Neural progenitor cell (in vitro differentiated cells): ENCODE data around the gene DET1. TPM values are rescaled to one million over a fixed set of nuclear protein-coding genes. Genes with fewer than 3 reads are reported as not detected.

ENCODE experiments used
- DNase-seq: peaks from one replicate; pipeline ENCODE4 v3.0.0-alpha.2; 2016; ENCODE audit warnings: low spot score
- H2AFZ ChIP-seq: fragments of 200-600 bp; sonication (generic); replicated peaks from 2 replicates; pipeline ENCODE4 v1.6.1; 2016; ENCODE audit warnings: antibody characterized with exemption
- H3F3A ChIP-seq: fragments of 200-600 bp; sonication (generic); 2 replicates; pipeline ENCODE4 v1.6.1; 2016; ENCODE audit warnings: antibody characterized with exemption, low read depth
- H3K27ac ChIP-seq: fragments of 200-600 bp; sonication (generic); 2 replicates; pipeline ENCODE4 v1.5.1; 2016; ENCODE audit warnings: mild to moderate bottlenecking
- H3K27me3 ChIP-seq: fragments of 200-600 bp; sonication (generic); 2 replicates; pipeline ENCODE4 v1.6.1; 2016; ENCODE audit warnings: mild to moderate bottlenecking, moderate library complexity
- H3K36me3 ChIP-seq: fragments of 200-600 bp; sonication (generic); 2 replicates; pipeline ENCODE4 v1.5.1; 2016
- H3K4me1 ChIP-seq: fragments of 200-600 bp; sonication (generic); 2 replicates; pipeline ENCODE4 v1.6.1; 2016; ENCODE audit warnings: mixed run types
- H3K4me2 ChIP-seq: fragments of 200-600 bp; sonication (generic); 2 replicates; pipeline ENCODE4 v1.6.1; 2016
- H3K4me3 ChIP-seq: fragments of 200-600 bp; sonication (generic); 2 replicates; pipeline ENCODE4 v1.5.1; 2016
- H3K79me2 ChIP-seq: fragments of 200-600 bp; sonication (generic); 2 replicates; pipeline ENCODE4 v1.6.1; 2016; ENCODE audit warnings: low read depth
- H3K9ac ChIP-seq: fragments of 200-600 bp; sonication (generic); 2 replicates; pipeline ENCODE4 v1.6.1; 2016
- H3K9me3 ChIP-seq: fragments of 200-600 bp; sonication (generic); 2 replicates; pipeline ENCODE4 v1.5.1; 2016; ENCODE audit warnings: low read depth
- H4K20me1 ChIP-seq: fragments of 200-600 bp; sonication (generic); 2 replicates; pipeline ENCODE4 v1.6.1; 2016; ENCODE audit warnings: low read depth
- H3K27ac Mint-ChIP-seq: 3 replicates; pipeline ENCODE4 v1.8.0; 2021; ENCODE audit warnings: mixed read lengths
- H3K27me3 Mint-ChIP-seq: 2 replicates; pipeline ENCODE4 v1.8.0; 2022; ENCODE audit warnings: low read depth, mild to moderate bottlenecking, inconsistent platforms, moderate library complexity, mixed read lengths; ENCODE audit not compliant: insufficient read depth
- H3K36me3 Mint-ChIP-seq: 3 replicates; pipeline ENCODE4 v1.8.0; 2021; ENCODE audit warnings: mixed read lengths
- H3K4me1 Mint-ChIP-seq: 3 replicates; pipeline ENCODE4 v1.8.0; 2021; ENCODE audit warnings: mixed read lengths
- H3K4me3 Mint-ChIP-seq: 3 replicates; pipeline ENCODE4 v1.8.0; 2021; ENCODE audit warnings: mild to moderate bottlenecking, moderate library complexity, mixed read lengths
- H3K9me3 Mint-ChIP-seq: 3 replicates; pipeline ENCODE4 v1.8.0; 2020; ENCODE audit warnings: mixed read lengths
- CTCF ChIP-seq: fragments of 200-600 bp; sonication (generic); IDR thresholded peaks from 2 replicates; pipeline ENCODE4 v1.5.1; 2017; ENCODE audit warnings: antibody characterized with exemption, mild to moderate bottlenecking
- EZH2 ChIP-seq: fragments of 200-600 bp; sonication (generic); IDR thresholded peaks from 2 replicates; pipeline ENCODE4 v1.6.1; 2017; ENCODE audit warnings: antibody characterized with exemption, mild to moderate bottlenecking, moderate library complexity
- EZH2phosphoT487 ChIP-seq: fragments of 200-600 bp; sonication (generic); IDR thresholded peaks from 2 replicates; pipeline ENCODE4 v1.6.1; 2017; ENCODE audit warnings: antibody characterized with exemption
- total RNA-seq: library from RNA; depleted of rRNA; stranded (reverse); fragments of >200 nt; gene quantifications from 2 replicates; pipeline ENCODE4 v1.2.3, GENCODE V29; 2015; ENCODE audit warnings: low replicate concordance

DET1 gene
- total RNA-seq, 1 donor from 2014 or later: 21.3 TPM

- Histone ChIP-seq H3K4me1 (peaks cover 37% of the 10 kb centered on the region), H4K20me1 (peaks cover 16% of the 10 kb centered on the region), H2AFZ (no peak overlapping the region), H3K79me2 (no peaks in the 10 kb centered on the region), H3K4me2 (no peak overlapping the region), H3K9me3 (no peaks in the 10 kb centered on the region), H3K4me3 (no peak overlapping the region), H3K27ac (no peak overlapping the region), H3K27me3 (peaks cover 26% of the 10 kb centered on the region), H3K9ac (no peak overlapping the region), H3F3A (peaks cover 24% of the 10 kb centered on the region), H3K36me3 (no peaks in the 10 kb centered on the region)
- Mint-ChIP-seq H3K36me3 (peaks cover 2% of the 10 kb centered on the region), H3K4me3 (no peak overlapping the region), H3K27me3 (peaks cover 19% of the 10 kb centered on the region), H3K27ac (no peak overlapping the region), H3K4me1 (peaks cover 32% of the 10 kb centered on the region), H3K9me3 (no peaks in the 10 kb centered on the region)
- no peak for DNase-seq
- TF ChIP-seq EZH2 (no peak), CTCF (peak; percentile 34)
Observed at GRCh38 chr15:88487178-88487795, 59.2 kb downstream of the DET1 start.

- H4K20me1 ChIP-seq: peaks cover 16% of the 10 kb centered on the region
- peaks cover 18% of the 10 kb centered on the region for H3K27me3 Mint-ChIP-seq
- peak; percentile 88 for DNase-seq
- no peaks in the 10 kb centered on the region for H3K9me3 ChIP-seq
- H3K9me3 Mint-ChIP-seq: no peaks in the 10 kb centered on the region
- no peaks in the 10 kb centered on the region for H3K79me2 ChIP-seq
- peaks cover 39% of the 10 kb centered on the region for H3K4me1 Mint-ChIP-seq
- H3K4me2 ChIP-seq: peak overlapping the region; percentile 63
- no peak overlapping the region for H2AFZ ChIP-seq
- peaks cover 24% of the 10 kb centered on the region for H3F3A ChIP-seq
- H3K4me3 Mint-ChIP-seq: peak overlapping the region; percentile 9
- TF ChIP-seq CTCF (no peak), EZH2phosphoT487 (peak; percentile 50)
- H3K27me3 ChIP-seq: peaks cover 27% of the 10 kb centered on the region
- H3K27ac Mint-ChIP-seq: no peak overlapping the region
- H3K4me1 ChIP-seq: peaks cover 37% of the 10 kb centered on the region
- H3K36me3 Mint-ChIP-seq: peaks cover 7% of the 10 kb centered on the region
- peak overlapping the region; percentile 17 for H3K4me3 ChIP-seq
- H3K27ac ChIP-seq: no peak overlapping the region
- H3K36me3 ChIP-seq: no peaks in the 10 kb centered on the region
- H3K9ac ChIP-seq: no peak overlapping the region
Observed at GRCh38 chr15:88484682-88485331, 61.7 kb downstream of the DET1 start.

GRCh38 chr15:88482263-88482662 lies 64.2 kb downstream of the DET1 start:
- H3K27ac ChIP-seq: no peak overlapping the region
- no peak overlapping the region for H3K27ac Mint-ChIP-seq

GRCh38 chr15:88480981-88481380 lies 65.5 kb downstream of the DET1 start:
- H3K36me3 ChIP-seq: no peaks in the 10 kb centered on the region
- DNase-seq: no peak
- no peak overlapping the region for H3K27ac ChIP-seq
- H3K9ac ChIP-seq: no peak overlapping the region
- peaks cover 29% of the 10 kb centered on the region for H3K4me1 Mint-ChIP-seq
- peaks cover 20% of the 10 kb centered on the region for H3K27me3 Mint-ChIP-seq
- no peak overlapping the region for H3K4me3 Mint-ChIP-seq
- no peak overlapping the region for H3K4me3 ChIP-seq
- no peak overlapping the region for H3K27ac Mint-ChIP-seq
- no peak overlapping the region for H2AFZ ChIP-seq
- peaks cover 23% of the 10 kb centered on the region for H3K27me3 ChIP-seq
- no peaks in the 10 kb centered on the region for H3K79me2 ChIP-seq
- peaks cover 13% of the 10 kb centered on the region for H3K36me3 Mint-ChIP-seq
- TF ChIP-seq EZH2phosphoT487 (no peak), EZH2 (no peak), CTCF (no peak)
- no peaks in the 10 kb centered on the region for H3K9me3 Mint-ChIP-seq
- H3K4me2 ChIP-seq: no peak overlapping the region
- H4K20me1 ChIP-seq: peaks cover 11% of the 10 kb centered on the region
- H3F3A ChIP-seq: peaks cover 27% of the 10 kb centered on the region
- H3K4me1 ChIP-seq: peaks cover 24% of the 10 kb centered on the region
- H3K9me3 ChIP-seq: no peaks in the 10 kb centered on the region

More at GRCh38 chr15:88482263-88482662, 64.2 kb downstream of the DET1 start:
- H3K4me1 ChIP-seq: peaks cover 26% of the 10 kb centered on the region
- TF ChIP-seq EZH2phosphoT487 (no peak), EZH2 (no peak)
- no peak for DNase-seq
- H3K9me3 ChIP-seq: no peaks in the 10 kb centered on the region
- H3K36me3 Mint-ChIP-seq: peaks cover 13% of the 10 kb centered on the region
- H3K4me3 Mint-ChIP-seq: no peak overlapping the region
- H3K4me1 Mint-ChIP-seq: peaks cover 34% of the 10 kb centered on the region
- H3K36me3 ChIP-seq: no peaks in the 10 kb centered on the region
- no peak overlapping the region for H3K9ac ChIP-seq
- H3K27me3 Mint-ChIP-seq: peaks cover 21% of the 10 kb centered on the region
- no peaks in the 10 kb centered on the region for H3K79me2 ChIP-seq
- peaks cover 12% of the 10 kb centered on the region for H4K20me1 ChIP-seq
- H3K27me3 ChIP-seq: peaks cover 27% of the 10 kb centered on the region
- no peak overlapping the region for H3K4me2 ChIP-seq
- H3K9me3 Mint-ChIP-seq: no peaks in the 10 kb centered on the region
- peaks cover 28% of the 10 kb centered on the region for H3F3A ChIP-seq
- H2AFZ ChIP-seq: no peak overlapping the region
- H3K4me3 ChIP-seq: no peak overlapping the region
